OCI-LY3 (cell line): ENCODE data around the gene KLHL29.

ENCODE experiments used
- CTCF ChIP-seq: fragments of 200-600, 300-600 bp; sonication (generic); IDR thresholded peaks from 2 replicates; pipeline ENCODE4 v1.5.1; 2014; ENCODE audit warnings: antibody characterized with exemption, low read length, low read depth
- EZH2phosphoT487 ChIP-seq: fragments of 200-600 bp; shearing (Covaris generic); IDR thresholded peaks from 2 replicates; pipeline ENCODE4 v1.6.1; 2018; ENCODE audit warnings: antibody characterized with exemption, mixed run types, low read depth

GRCh38 chr2:23367760-23368159 is 17.2 kb upstream of the KLHL29 start:
- TF ChIP-seq CTCF (no peak), EZH2phosphoT487 (no peak)
